ENCODE data around the gene LTF.

Gene LTF

DNA sequence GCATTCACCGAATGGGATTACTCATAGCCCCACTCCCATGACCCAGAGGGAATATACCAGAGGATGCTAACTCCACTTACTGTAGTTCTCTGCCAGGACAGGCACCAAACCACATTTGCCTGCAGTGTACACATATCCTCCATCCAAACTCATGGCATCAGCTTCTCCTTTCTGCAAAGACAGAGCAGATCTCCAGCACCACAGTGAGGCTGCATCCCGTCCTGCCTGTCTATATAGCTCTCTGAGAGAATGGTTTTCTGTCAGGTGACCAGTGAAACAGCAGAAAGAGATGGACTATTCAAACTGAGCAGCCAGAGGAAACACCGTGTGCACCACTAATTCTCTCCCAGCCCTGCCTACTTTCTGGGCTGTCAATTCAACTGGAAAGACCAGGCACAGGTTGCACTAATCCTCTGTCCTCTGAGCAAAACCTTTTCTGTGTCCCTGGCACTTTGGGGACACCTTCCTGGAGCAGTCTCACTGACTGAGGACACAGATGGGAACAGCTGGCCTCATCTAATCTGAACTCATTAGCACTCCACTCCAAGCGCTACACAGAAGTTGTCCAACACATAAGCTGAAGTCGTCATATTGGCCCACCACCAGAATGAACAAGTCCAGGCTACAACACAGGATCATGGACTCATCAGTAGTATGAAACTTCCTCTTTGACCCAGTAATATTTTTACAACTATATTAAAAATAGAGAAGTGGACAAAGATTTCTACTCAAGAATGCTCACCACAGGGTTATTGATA, 17.3 kb downstream of the LTF start:
- in situ Hi-C loops (cut with MboI; ENCODE audit: low sequenced_read_pairs, unreplicated experiment), result no loop called here
- no peak for DNase-seq (ENCODE audit: low spot score)
- TF ChIP-seq, protein P1, sequence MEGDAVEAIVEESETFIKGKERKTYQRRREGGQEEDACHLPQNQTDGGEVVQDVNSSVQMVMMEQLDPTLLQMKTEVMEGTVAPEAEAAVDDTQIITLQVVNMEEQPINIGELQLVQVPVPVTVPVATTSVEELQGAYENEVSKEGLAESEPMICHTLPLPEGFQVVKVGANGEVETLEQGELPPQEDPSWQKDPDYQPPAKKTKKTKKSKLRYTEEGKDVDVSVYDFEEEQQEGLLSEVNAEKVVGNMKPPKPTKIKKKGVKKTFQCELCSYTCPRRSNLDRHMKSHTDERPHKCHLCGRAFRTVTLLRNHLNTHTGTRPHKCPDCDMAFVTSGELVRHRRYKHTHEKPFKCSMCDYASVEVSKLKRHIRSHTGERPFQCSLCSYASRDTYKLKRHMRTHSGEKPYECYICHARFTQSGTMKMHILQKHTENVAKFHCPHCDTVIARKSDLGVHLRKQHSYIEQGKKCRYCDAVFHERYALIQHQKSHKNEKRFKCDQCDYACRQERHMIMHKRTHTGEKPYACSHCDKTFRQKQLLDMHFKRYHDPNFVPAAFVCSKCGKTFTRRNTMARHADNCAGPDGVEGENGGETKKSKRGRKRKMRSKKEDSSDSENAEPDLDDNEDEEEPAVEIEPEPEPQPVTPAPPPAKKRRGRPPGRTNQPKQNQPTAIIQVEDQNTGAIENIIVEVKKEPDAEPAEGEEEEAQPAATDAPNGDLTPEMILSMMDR (IDR thresholded peaks at IDR 0.05; ENCODE audit: borderline replicate concordance, control extremely low read depth, extremely low read depth, insufficient read depth, missing control alignments), result no peak

DNA sequence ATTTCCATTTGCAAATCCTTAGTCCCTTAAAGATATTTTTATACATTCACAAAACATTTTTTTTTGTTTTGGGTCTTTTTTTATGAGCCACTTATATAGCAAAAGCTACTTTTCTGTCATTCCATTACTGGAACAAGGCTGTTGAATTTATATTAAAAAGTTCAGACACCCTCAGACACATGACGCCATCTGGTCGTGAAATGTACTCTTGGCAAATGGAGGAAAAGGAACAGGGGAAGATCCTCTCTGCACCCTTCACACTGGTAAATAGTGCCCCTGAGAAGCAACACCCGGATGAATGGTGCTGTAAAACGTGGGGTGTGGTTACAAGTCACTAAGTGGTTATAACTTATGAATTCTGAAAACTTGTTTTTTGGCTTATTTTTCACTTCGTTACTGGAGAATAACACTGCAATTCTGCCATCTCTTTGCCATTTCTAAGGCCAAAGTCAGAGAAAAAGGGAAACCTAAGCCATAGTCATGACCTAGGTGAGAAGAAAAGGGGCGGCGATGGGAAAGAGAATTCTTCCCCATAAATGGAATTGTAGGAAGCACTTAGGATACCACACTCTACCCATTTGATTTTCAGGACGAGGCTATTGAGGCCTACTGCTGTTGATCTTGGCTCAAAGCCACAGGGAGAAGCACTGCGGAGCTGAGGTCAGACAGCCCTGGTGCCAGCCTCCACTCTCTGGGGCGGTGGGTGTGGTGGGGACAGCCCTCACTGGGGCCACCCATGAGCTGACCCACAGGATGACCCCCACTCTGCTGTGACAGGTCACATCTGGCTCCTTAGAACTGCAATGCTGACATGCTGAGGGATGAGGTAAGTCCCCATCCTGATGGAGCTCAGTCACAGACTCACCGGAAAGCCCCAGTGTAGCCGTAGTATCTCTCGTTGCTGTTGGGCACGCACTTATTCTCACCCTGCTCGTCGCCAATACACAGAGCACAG, 21.9 kb downstream of the LTF start:
- TF ChIP-seq, protein P1 (IDR thresholded peaks at IDR 0.05; ENCODE audit: borderline replicate concordance, control extremely low read depth, extremely low read depth, insufficient read depth, missing control alignments), result no peak
- peak; percentile 66 for DNase-seq (ENCODE audit: low spot score)
- in situ Hi-C loops (cut with MboI; ENCODE audit: low sequenced_read_pairs, unreplicated experiment), result no loop called here

DNA sequence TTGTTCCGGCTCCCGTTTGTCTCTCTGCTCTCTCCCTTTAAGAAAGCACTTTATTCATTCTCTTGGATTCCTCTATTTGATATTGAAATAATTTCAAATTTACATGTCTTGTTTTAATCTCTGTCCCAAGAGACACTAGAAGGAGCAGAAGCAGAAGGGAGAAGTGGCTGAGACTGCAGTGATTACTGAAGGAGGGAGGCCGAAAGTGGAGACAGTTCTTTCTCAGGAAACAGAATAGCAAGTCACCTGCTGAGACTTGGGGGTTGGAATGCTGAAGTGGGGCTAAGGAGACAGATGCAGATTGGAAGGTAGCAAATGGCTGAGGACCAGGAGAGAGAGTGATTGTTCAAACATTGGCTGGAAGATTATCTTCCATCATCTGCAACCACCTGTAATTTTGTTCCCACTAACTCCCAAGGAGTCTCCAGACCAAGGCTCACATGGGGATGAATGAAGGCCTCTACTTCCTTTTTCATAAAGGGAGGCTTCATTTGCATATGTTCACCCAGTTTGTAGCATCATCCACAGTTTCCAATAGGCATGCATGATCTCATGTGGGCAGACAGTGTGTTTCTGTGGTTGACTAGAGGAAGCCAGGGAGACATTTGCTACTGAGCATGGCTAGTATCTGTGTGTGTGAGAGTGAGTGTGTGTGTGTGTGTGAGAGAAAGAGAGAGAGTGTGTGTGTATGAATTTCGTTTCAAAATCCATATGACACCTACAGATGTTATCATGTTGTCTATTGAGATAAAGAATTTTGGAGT, 24.0 kb downstream of the LTF start:
- DNase-seq (ENCODE audit: low spot score), result peak; percentile 54
- in situ Hi-C loops (cut with MboI; ENCODE audit: low sequenced_read_pairs, unreplicated experiment), result no loop called here
- TF ChIP-seq, protein P1 (IDR thresholded peaks at IDR 0.05; ENCODE audit: borderline replicate concordance, control extremely low read depth, extremely low read depth, insufficient read depth, missing control alignments), result no peak

DNA sequence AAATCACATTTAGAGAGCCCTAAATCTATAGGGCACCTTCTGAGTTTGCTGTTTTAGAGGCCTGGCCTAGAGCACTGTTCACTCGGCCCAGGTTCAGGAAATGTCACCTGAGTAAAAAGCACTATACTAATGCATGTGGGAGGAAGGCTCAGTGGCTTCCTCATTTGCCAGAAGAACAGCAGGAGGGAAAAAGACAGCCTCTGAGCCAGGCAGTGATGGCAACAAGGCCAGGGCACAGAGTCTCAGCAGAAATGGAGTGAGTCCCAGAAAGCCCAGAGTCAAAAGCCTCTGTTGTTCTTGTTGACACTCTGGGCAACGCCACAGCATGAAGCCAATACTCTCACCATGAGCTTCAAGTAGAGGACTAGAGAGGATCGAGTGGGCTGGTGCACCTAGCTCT, 25.9 kb downstream of the LTF start:
- in situ Hi-C loops (cut with MboI; ENCODE audit: low sequenced_read_pairs, unreplicated experiment), result no loop called here
- TF ChIP-seq, protein P1 (IDR thresholded peaks at IDR 0.05; ENCODE audit: borderline replicate concordance, control extremely low read depth, extremely low read depth, insufficient read depth, missing control alignments), result no peak
- DNase-seq (ENCODE audit: low spot score), result no peak

DNA sequence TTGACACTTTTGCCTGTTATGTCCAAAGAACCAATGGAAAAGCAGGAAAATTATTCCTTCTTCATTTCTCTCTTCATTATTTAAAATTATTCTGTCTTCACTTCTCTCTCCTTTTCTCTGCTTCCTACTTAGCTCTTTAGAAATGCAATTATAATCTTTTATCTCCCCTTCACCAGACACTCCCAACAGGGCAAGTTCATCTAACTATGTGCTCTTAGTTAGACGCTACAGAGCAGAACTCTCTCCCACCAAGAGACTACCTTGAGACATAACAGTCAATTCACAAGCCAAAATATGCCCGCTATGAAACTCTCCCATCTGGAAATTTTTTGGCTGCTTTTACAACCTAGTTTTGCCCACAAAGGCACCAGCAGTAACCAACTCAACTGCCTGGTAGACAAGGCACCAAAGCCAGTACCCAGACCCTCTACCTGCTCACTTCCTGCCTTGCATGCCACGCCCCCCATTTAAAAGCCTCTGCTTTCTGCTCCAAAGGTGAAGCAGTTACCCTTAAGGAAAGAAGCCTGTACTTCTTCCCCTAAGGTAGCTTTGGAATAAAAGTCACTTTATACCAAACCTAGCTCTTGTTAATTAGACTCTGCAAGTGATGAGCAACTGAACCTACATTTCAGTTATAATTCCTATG, 29.5 kb downstream of the LTF start:
- no peak for DNase-seq (ENCODE audit: low spot score)

More for the DNA sequence above, 29.5 kb downstream of the LTF start:
- in situ Hi-C loops (cut with MboI; ENCODE audit: low sequenced_read_pairs, unreplicated experiment), result no loop called here
- TF ChIP-seq, protein P1 (IDR thresholded peaks at IDR 0.05; ENCODE audit: borderline replicate concordance, control extremely low read depth, extremely low read depth, insufficient read depth, missing control alignments), result no peak

Measured in GM13976 (cell line).